G401 (cell line): ENCODE data around the gene NOPCHAP1. TPM values are rescaled to one million over a fixed set of nuclear protein-coding genes. Genes with fewer than 3 reads are reported as not detected.
A peak's percentile ranks its signal among the peaks of the same experiment; 100 is the strongest.
"Not testable (repeated sequence)": the region's sequence is repeated elsewhere in the genome, so short reads cannot be mapped to it uniquely, and the experiment has no call there.

Experiments used
- DNase-seq: peaks from one replicate; pipeline ENCODE4 v3.0.0-alpha.2; 2015; ENCODE audit warnings: low spot score
- in situ Hi-C: cut with HindIII; loops from 2 replicates; pipeline ENCODE4 v1.10.0; 2016; ENCODE audit warnings: low sequenced_read_pairs, mixed read lengths
- total RNA-seq: library from RNA; depleted of rRNA; stranded (reverse); fragments of >200 nt; shearing (Covaris generic); gene quantifications from 2 replicates; pipeline ENCODE4 v1.2.3, GENCODE V29; 2014; rRNA removed

Gene NOPCHAP1
- 10.9 and 23.3 TPM in 2 replicates for total RNA-seq

- peak; percentile 95 for DNase-seq
- in situ Hi-C loops, result no loop called here
Observed at GRCh38 chr12:104986022-104986941, at the start of gene NOPCHAP1. TSS of gene NOPCHAP1 (plus strand) at chr12:104986316. CDS start at chr12:104986353, 37 bp downstream.

GRCh38 chr12:104938371-104938770, 47.7 kb upstream of the NOPCHAP1 start:
- DNase-seq, result no peak
- in situ Hi-C loops, result no loop called here

GRCh38 chr12:104939089-104939488, 47.0 kb upstream of the NOPCHAP1 start:
- DNase-seq, result no peak
- in situ Hi-C loops, result no loop called here

- DNase-seq, result no peak
- in situ Hi-C loops, result no loop called here
Observed at GRCh38 chr12:104941454-104941853, 44.7 kb upstream of the NOPCHAP1 start.

GRCh38 chr12:104942075-104942474, 44.0 kb upstream of the NOPCHAP1 start:
- no peak for DNase-seq
- in situ Hi-C loops, result no loop called here

GRCh38 chr12:104943401-104943800, 42.7 kb upstream of the NOPCHAP1 start:
- in situ Hi-C loops, DNase-seq: not testable (repeated sequence)

GRCh38 chr12:104944252-104944651, 41.9 kb upstream of the NOPCHAP1 start:
- in situ Hi-C loops, result no loop called here

GRCh38 chr12:104948716-104949115, 37.4 kb upstream of the NOPCHAP1 start:
- in situ Hi-C loops, DNase-seq: not testable (repeated sequence)

More at GRCh38 chr12:104944252-104944651, 41.9 kb upstream of the NOPCHAP1 start:
- DNase-seq, result no peak

- in situ Hi-C loops, result no loop called here
Observed at GRCh38 chr12:104951759-104952509, 34.2 kb upstream of the NOPCHAP1 start.

GRCh38 chr12:104952816-104953215, 33.3 kb upstream of the NOPCHAP1 start:
- DNase-seq, result no peak
- in situ Hi-C loops, result no loop called here

More at GRCh38 chr12:104951759-104952509, 34.2 kb upstream of the NOPCHAP1 start:
- no peak for DNase-seq

GRCh38 chr12:104953323-104953722, 32.8 kb upstream of the NOPCHAP1 start:
- no peak for DNase-seq
- in situ Hi-C loops, result no loop called here

- no peak for DNase-seq
- in situ Hi-C loops, result no loop called here
Observed at GRCh38 chr12:104955703-104956102, 30.4 kb upstream of the NOPCHAP1 start.

GRCh38 chr12:104956870-104957718, 29.0 kb upstream of the NOPCHAP1 start:
- in situ Hi-C loops, result no loop called here
- peak; percentile 52 for DNase-seq

- DNase-seq, result peak; percentile 66
- in situ Hi-C loops, result no loop called here
Observed at GRCh38 chr12:104957719-104958000, 28.5 kb upstream of the NOPCHAP1 start.

GRCh38 chr12:104958001-104958804, 27.9 kb upstream of the NOPCHAP1 start, which contains the start of gene SLC41A2:
TSS of gene SLC41A2 (minus strand) at chr12:104958290. CDS start at chr12:104928527, 29,763 bp downstream.
- peak; percentile 65 for DNase-seq
- in situ Hi-C loops, result no loop called here

GRCh38 chr12:104958805-104959334, 27.2 kb upstream of the NOPCHAP1 start:
- DNase-seq, result no peak
- in situ Hi-C loops, result no loop called here

GRCh38 chr12:104959335-104959841, 26.7 kb upstream of the NOPCHAP1 start:
- in situ Hi-C loops, result no loop called here
- no peak for DNase-seq

GRCh38 chr12:104960464-104960863, 25.7 kb upstream of the NOPCHAP1 start:
- in situ Hi-C loops, result no loop called here
- no peak for DNase-seq
